DND-41 (cell line): ENCODE results near the gene DOHH.

ENCODE experiments used
- CTCF ChIP-seq: IDR thresholded peaks from 2 replicates; pipeline ENCODE4 v1.5.1; 2012; ENCODE audit warnings: borderline replicate concordance, low read length, moderate library complexity, mild to moderate bottlenecking; ENCODE audit not compliant: poor library complexity, severe bottlenecking; ENCODE audit errors: extremely low read depth
- EZH2 ChIP-seq: IDR thresholded peaks from 3 replicates; pipeline ENCODE4 v1.6.1; 2012; ENCODE audit warnings: borderline replicate concordance, low read depth, mild to moderate bottlenecking, moderate library complexity, low read length, inconsistent platforms; ENCODE audit not compliant: severe bottlenecking

- TF ChIP-seq EZH2 (no peak), CTCF (peak; percentile 10)
These were observed 21.9 kb downstream of the DOHH start for GRCh38 chr19:3478409-3479176.
